Muscle of arm (tissue), 14 donors: Measurements from ENCODE around the gene ARRDC1. TPM values are rescaled to one million over a fixed set of nuclear protein-coding genes. Genes with fewer than 3 reads are reported as not detected.
"Not testable (repeated sequence)": the region's sequence is repeated elsewhere in the genome, so short reads cannot be mapped to it uniquely, and the experiment has no call there.

ENCODE experiments used
- DNase-seq: peaks from one replicate; pipeline ENCODE4 v3.0.0-alpha.2; 2013
- long read RNA-seq, 11 donors: transcript quantifications; one replicate each; lab custom pipeline, GENCODE V29; 2026
- polyA plus RNA-seq, 12 donors: library from polyadenylated mRNA; unstranded; fragments of 120-200 nt; gene quantifications; one replicate each; pipeline ENCODE4 v1.2.1, GENCODE V29; 2013; ENCODE audit not compliant: insufficient read length in 12 of 12

ARRDC1 gene, protein sequence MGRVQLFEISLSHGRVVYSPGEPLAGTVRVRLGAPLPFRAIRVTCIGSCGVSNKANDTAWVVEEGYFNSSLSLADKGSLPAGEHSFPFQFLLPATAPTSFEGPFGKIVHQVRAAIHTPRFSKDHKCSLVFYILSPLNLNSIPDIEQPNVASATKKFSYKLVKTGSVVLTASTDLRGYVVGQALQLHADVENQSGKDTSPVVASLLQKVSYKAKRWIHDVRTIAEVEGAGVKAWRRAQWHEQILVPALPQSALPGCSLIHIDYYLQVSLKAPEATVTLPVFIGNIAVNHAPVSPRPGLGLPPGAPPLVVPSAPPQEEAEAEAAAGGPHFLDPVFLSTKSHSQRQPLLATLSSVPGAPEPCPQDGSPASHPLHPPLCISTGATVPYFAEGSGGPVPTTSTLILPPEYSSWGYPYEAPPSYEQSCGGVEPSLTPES
- 10 to 100 TPM in 11 of 12 donors, not detected in 1; 18.7 to 71.0 (median 33.4) TPM for polyA plus RNA-seq
- long read RNA-seq, donor 1, transcript ARRDC1-205 (4 exons, 866 nt) = minor isoform, 6 of 37 reads
- long read RNA-seq, donor 1, transcript ARRDC1-201 (8 exons, 1,586 nt) = major isoform, 13 of 37 reads
- long read RNA-seq, donor 1, partial matches to known transcripts = 16 of 37 reads
- long read RNA-seq, donor 1, other reads (novel, unspliced or antisense) = 0 of 37 reads
- long read RNA-seq, donor 2, transcript ARRDC1-201 (8 exons, 1,586 nt) = major isoform, 8 of 10 reads
- long read RNA-seq, donor 2, partial matches to known transcripts = 0 of 10 reads
- long read RNA-seq, donor 2, other reads (novel, unspliced or antisense) = 0 of 10 reads
- long read RNA-seq, donor 3, transcript ARRDC1-201 (8 exons, 1,586 nt) = major isoform, 8 of 8 reads
- long read RNA-seq, donor 3, partial matches to known transcripts = 0 of 8 reads
- long read RNA-seq, donor 3, other reads (novel, unspliced or antisense) = 0 of 8 reads
- long read RNA-seq, donor 4, partial matches to known transcripts = 0 of 3 reads
- long read RNA-seq, donor 4, other reads (novel, unspliced or antisense) = 0 of 3 reads
- long read RNA-seq, donor 5 = 0 reads
- long read RNA-seq, donor 6, partial matches to known transcripts = 0 of 2 reads
- long read RNA-seq, donor 6, other reads (novel, unspliced or antisense) = 0 of 2 reads
- long read RNA-seq, donor 7, partial matches to known transcripts = 0 of 1 reads
- long read RNA-seq, donor 7, other reads (novel, unspliced or antisense) = 0 of 1 reads
- long read RNA-seq, donor 8, transcript ARRDC1-201 (8 exons, 1,586 nt) = major isoform, 9 of 20 reads
- long read RNA-seq, donor 8, partial matches to known transcripts = 6 of 20 reads
- long read RNA-seq, donor 8, other reads (novel, unspliced or antisense) = 0 of 20 reads
- long read RNA-seq, donor 9, partial matches to known transcripts = 5 of 8 reads
- long read RNA-seq, donor 9, other reads (novel, unspliced or antisense) = 0 of 8 reads
- long read RNA-seq, donor 10, transcript ARRDC1-201 (8 exons, 1,586 nt) = major isoform, 8 of 21 reads
- long read RNA-seq, donor 10, partial matches to known transcripts = 5 of 21 reads
- long read RNA-seq, donor 10, other reads (novel, unspliced or antisense) = 8 of 21 reads
- long read RNA-seq, donor 11, partial matches to known transcripts = 0 of 4 reads
- long read RNA-seq, donor 11, other reads (novel, unspliced or antisense) = 0 of 4 reads

DNA sequence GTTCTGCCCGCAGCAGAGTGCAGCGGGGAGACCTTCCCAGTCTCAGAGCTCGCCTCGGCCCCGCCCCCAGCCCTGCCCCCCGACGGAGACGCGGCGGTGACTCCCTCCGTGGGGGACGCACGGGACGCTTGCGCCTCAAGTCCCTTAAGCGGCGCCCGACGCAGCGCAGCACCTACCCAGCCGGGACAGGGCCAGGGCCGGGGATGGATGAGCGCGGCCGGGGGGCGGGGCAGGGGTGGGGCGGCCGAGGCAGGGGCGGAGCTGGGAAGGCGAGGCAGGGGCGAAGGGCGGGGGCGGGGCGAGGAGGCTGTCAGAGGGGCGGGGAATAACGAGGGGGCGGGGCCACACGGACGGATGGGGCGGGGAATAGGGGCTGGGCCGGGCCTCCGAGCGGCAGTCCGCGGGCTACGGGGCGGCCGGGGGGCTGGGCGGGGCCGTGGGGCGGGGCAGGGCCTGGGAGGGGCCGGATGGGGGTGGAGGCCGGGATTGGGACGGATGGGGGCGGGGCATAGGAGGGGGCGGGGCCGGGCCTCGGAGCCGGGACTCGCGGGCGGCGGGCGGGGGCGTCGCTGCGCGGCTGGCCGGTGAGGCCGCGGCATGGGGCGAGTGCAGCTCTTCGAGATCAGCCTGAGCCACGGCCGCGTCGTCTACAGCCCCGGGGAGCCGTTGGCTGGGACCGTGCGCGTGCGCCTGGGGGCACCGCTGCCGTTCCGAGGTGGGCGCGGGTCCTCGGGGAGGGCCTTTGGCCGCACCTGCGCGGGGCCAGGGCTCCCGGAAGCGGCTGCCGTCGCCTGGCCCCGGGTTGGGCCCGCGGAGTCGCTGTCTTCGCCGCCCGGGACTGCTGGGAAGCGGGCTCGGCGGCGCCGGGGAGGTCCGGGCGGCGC, at the start of gene ARRDC1:
Gene ARRDC1 (plus strand): TSS at position 566 of the 884 bp plus-strand sequence. CDS start 32 bp downstream, at position 598.
- DNase-seq = peak; percentile 89

- no peak for DNase-seq
Observed at GRCh38 chr9:137556069-137556838, 49.2 kb upstream of the ARRDC1 start.

DNA sequence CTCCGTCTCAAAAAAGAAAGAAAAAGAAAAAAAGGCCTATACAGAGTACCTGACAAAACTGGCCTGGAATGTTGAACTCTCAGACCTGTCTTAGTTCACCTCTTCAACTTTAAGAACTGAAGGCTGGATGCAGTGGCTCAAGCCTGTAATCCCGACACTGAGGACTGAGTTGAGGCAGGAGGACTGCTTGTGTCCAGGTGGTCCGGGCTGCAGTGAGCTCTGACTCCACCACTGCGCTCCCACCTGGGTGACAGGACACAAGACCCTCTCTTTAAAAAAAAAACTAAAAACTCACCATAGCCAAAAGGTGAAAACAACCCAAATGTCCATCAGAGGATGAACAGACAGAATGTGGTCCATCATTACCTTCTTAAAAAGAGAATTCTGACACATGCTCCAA, 47.4 kb upstream of the ARRDC1 start:
- DNase-seq = no peak

DNA sequence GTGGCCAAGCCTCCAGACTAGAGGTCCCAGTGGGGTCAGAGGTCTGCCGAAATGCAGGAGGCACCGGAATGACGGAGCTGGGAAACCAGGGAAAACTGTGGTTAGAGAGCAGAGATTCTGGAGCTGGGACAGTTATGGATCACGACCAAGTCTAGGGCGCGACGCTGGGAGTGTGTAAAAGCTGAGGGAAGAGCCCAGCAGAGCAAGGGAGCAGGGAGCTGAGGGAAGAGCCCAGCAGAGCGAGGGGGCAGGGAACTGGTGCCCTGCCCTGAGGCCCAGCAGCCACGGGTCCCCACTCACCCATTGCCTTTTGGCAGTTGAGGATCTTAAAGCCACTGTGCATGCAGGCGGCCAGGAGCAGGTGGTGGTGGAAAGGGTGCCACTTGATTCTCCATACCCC, 41.4 kb upstream of the ARRDC1 start:
- no peak for DNase-seq

DNA sequence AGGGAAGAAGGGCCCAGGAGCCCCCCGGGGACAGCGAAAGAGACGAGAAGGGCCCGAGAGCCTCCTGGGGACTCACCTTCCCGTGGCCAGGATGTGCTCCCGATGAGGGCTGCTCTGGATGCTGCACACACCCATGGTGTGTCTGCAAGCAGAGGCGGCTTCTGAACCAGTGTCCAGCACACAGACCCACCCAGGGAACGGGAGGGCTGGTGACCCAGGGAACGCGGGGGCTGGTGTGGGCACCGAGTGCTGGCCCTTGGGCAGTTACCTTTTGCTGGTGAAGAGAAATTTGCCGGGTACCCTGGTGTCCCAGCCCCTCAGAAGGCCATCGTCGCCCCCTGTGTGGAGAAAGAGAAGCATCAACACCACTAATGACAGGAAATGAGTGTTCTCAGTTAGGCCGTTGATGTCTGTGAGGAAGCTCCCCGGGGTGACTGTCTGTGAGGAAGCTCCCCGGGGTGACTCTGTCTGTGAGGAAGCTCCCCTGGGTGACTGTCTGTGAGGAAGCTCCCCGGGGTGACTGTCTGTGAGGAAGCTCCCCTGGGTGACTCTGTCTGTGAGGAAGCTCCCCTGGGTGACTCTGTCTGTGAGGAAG, 40.6 kb upstream of the ARRDC1 start:
- no peak for DNase-seq

DNA sequence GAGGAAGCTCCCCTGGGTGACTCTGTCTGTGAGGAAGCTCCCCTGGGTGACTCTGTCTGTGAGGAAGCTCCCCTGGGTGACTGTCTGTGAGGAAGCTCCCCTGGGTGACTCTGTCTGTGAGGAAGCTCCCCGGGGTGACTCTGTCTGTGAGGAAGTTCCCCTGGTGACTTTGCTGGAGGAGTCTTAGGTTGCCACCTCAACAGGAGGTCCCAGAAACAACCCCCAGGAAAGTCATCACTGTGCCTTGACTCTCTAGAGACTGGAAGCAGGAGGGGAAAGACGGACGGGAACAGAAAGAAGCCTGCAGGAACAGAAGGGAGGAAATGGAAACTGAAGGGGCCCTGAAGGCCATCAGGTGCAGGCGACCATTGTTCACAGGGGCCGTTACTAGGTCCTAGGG, 37.0 kb upstream of the ARRDC1 start:
- DNase-seq = not testable (repeated sequence)

DNA sequence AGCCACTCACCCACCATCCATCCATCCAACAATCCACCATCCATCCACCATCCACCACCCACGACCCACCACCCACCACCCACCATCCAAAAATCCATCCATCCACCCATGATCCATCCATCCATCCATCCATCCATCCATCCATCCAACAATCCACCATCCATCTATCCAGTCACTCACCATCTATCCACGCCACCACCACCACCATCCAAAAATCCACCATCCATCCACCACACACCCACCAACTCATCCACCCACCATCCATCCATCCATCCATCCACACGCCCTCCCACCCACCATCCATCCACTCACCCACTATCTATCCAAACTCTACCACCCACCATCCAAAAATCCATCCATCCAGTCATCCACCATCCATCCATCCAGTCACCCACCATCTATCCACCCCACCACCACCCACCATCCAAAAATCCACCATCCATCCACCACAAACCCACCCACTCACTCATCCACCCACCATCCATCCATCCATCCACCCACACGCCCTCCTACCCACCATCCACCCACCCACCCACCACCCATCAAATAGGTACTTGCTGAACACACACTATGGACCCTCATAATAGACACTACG, 35.8 kb upstream of the ARRDC1 start:
- no peak for DNase-seq

- no peak for DNase-seq
Observed at GRCh38 chr9:137570566-137570965, 34.9 kb upstream of the ARRDC1 start.

GRCh38 chr9:137574192-137574591, 31.3 kb upstream of the ARRDC1 start:
- no peak for DNase-seq

DNA sequence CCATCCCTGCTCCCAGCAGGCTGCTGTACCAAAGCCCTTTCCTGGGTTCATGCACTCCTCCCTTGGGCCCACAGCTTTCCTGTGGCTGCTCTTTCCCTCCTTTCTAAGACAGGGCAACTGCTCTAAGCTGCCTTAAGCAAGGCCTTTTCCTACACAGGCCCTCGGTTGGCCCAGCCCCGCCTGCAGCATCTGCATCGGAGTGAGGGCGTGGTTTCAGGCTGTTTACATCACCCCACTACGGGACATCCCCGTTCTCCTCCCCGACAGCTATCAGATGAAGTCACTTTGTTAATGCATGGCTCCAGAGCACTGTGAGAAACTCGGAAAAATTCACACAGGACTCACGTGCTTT, 30.1 kb upstream of the ARRDC1 start:
- no peak for DNase-seq

- no peak for DNase-seq
Observed at GRCh38 chr9:137575716-137576411, 29.6 kb upstream of the ARRDC1 start.

DNA sequence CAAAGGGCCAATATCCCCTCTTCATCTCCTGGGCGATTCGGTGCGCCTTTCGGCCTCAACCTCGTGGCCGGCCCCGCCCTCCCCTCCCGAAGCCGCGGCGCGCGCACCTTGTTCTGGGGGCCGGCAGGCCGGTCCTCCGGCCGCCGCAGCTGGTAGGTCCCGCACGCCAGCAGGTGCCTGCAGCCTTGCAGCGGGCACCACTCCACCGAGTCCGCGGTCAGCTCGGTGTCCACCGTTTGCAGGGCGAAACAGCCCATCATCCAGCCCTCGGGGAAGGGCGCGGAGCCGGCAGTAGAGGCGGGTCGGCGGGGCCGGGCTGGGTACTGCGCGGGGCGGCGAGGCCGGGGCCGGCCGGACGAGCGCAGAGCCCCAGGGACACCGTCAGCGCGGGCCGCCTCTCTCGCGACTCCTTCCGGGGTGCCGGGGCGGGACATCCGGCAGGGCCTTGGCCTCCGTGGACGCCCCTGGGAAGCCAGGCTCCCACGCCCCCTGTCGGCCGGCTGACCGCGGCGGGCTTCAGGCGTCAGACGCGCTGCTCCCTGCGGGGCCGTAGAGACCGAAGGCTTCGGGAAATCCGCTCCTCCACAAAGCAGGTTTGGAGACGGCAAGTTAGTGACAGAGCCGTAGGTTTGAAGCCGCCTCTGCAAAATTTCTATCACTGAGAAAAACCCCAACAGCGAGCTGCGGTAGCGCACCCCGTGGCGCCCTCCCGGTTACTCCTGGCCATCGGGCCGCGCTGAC, 26.8 kb upstream of the ARRDC1 start, which contains the start of gene DPH7:
Gene DPH7 (minus strand): TSS at position 408 of the 741 bp plus-strand sequence. CDS start 148 bp downstream, at position 260.
- peak; percentile 95 for DNase-seq

GRCh38 chr9:137579259-137579604, 26.3 kb upstream of the ARRDC1 start:
- DNase-seq = no peak

DNA sequence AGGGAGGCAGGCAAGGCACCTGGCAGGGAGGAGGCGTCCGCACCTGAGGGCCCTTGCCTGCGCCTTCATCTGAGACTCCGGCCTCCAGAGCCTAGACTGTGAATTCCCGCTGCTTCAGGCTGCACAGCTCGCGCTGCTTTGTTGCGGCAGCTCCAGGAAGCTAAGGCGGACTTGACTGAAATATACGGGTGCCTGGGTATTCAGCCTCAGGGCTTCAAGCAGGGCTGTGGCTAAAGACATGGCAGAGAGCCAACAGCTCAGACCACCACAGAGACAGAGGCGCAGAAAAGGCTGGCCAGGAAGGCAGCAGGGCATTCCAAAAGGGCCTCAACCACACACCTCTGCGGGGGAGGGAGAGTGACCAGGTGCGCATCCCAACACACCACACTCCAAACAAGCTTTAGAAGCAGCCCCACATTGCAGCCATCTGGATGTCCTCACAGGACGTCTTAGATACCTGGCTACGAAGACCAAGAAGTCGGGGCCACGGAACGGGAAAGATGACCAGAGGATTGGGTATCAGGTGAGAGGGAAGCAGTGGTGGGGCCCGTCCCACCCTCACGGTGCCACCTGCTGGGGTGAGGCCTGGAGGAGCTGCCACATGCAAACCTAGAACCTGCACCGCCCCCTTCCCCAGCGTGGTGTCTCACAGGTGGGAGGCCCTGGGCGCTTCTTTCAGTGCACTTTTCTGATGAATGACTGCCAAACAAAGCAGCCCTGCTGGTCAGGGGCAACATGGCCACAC, 25.1 kb upstream of the ARRDC1 start:
- DNase-seq = no peak

DNA sequence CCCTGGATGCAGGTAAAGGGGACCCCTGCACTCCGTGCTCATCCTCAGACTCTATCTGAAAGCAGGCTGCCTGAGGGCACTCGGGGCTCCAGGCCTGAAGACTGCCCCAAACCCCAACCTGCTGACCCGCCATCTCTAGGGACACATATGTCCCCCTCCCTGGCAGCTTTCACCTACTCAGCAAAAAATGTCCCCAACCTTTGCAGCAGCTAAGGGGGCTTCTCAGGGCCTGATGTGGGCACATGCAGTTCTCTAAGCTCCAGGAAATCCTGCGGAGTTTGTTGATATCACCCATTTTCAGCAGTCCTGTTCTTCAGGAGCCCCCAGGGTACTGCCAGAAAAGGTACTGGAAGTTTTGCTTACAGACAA, 24.5 kb upstream of the ARRDC1 start:
- no peak for DNase-seq
